GM13976 (cell line): ENCODE measurements around the gene POC1B.

ENCODE experiments used
- DNase-seq: peaks from one replicate; pipeline ENCODE4 v3.0.0; 2012; ENCODE audit warnings: low spot score
- CTCF ChIP-seq: IDR thresholded peaks from 2 replicates; pipeline ENCODE4 v1.5.1; 2012; ENCODE audit warnings: borderline replicate concordance, mild to moderate bottlenecking; ENCODE audit not compliant: insufficient read depth; ENCODE audit errors: extremely low read depth, missing control alignments, control extremely low read depth
- in situ Hi-C: fragments of 300-500 bp; cut with MboI; formaldehyde crosslinking; loops from one replicate; pipeline ENCODE4 v1.12.0; 2022; ENCODE audit warnings: low sequenced_read_pairs, mixed read lengths, inconsistent platforms; ENCODE audit not compliant: unreplicated experiment

Gene POC1B

GRCh38 chr12:89472508-89472907 lies 53.3 kb downstream of the POC1B start:
- DNase-seq: no peak
- in situ Hi-C loops: loop anchor here (5.0 kb wide), 1 partner anchor 55 kb away; the partner anchor contains the start of gene POC1B
- no peak for TF ChIP-seq CTCF

GRCh38 chr12:89470741-89471509 lies 54.9 kb downstream of the POC1B start:
- peak; percentile 53 for TF ChIP-seq CTCF
- in situ Hi-C loops: loop anchor here (5.0 kb wide), 1 partner anchor 56 kb away; the partner anchor contains the start of gene POC1B
- DNase-seq: peak; percentile 42

- no peak for TF ChIP-seq CTCF
- in situ Hi-C loops: no loop called here
- DNase-seq: no peak
Observed at GRCh38 chr12:89469361-89469760, 56.5 kb downstream of the POC1B start.

GRCh38 chr12:89468648-89469326 lies 57.1 kb downstream of the POC1B start:
- in situ Hi-C loops: no loop called here
- no peak for TF ChIP-seq CTCF
- peak; percentile 36 for DNase-seq

- TF ChIP-seq CTCF: no peak
- in situ Hi-C loops: no loop called here
Observed at GRCh38 chr12:89468017-89468416, 57.8 kb downstream of the POC1B start.

GRCh38 chr12:89464974-89465592 lies 60.8 kb downstream of the POC1B start:
- no peak for TF ChIP-seq CTCF
- no peak for DNase-seq
- in situ Hi-C loops: no loop called here

More at GRCh38 chr12:89468017-89468416, 57.8 kb downstream of the POC1B start:
- no peak for DNase-seq
